GDM1 (cell line): ENCODE results near the gene NENF.
"Not testable (repeated sequence)": the region's sequence is repeated elsewhere in the genome, so short reads cannot be mapped to it uniquely, and the experiment has no call there.

ENCODE experiments used
- DNase-seq: peaks from one replicate; lab custom pipeline; 2025; lab: John Stamatoyannopoulos, UW

NENF gene

GRCh38 chr1:212432661-212433576 is at the start of gene NENF:
TSS of gene NENF (plus strand) at chr1:212432920. CDS start at chr1:212432944, 24 bp downstream.
- peak; percentile 76 for DNase-seq

- DNase-seq = no peak
Observed at GRCh38 chr1:212386029-212386428, 46.7 kb upstream of the NENF start.

GRCh38 chr1:212388985-212389716 is 43.6 kb upstream of the NENF start:
- DNase-seq = no peak

GRCh38 chr1:212395678-212396437 is 36.9 kb upstream of the NENF start:
- not testable (repeated sequence) for DNase-seq

GRCh38 chr1:212396638-212397037 is 36.1 kb upstream of the NENF start:
- DNase-seq = no peak

- DNase-seq = no peak
Observed at GRCh38 chr1:212397171-212397570, 35.5 kb upstream of the NENF start.

GRCh38 chr1:212401042-212401441 is 31.7 kb upstream of the NENF start:
- no peak for DNase-seq

GRCh38 chr1:212401838-212402582 is 30.7 kb upstream of the NENF start:
- no peak for DNase-seq

GRCh38 chr1:212402666-212403321 is 29.9 kb upstream of the NENF start:
- DNase-seq = no peak

- DNase-seq = peak; percentile 3
Observed at GRCh38 chr1:212410231-212410820, 22.4 kb upstream of the NENF start.

GRCh38 chr1:212412374-212412773 is 20.3 kb upstream of the NENF start:
- no peak for DNase-seq

GRCh38 chr1:212413902-212414327 is 18.8 kb upstream of the NENF start:
- DNase-seq = no peak

- DNase-seq = peak; percentile 95
Observed at GRCh38 chr1:212414328-212415106, 18.2 kb upstream of the NENF start, which contains the start of gene PACC1. TSS of gene PACC1 (minus strand) at chr1:212414886. CDS start at chr1:212414757, 129 bp downstream.

GRCh38 chr1:212415107-212415841 is 17.4 kb upstream of the NENF start:
- peak; percentile 31 for DNase-seq

GRCh38 chr1:212421165-212421564 is 11.6 kb upstream of the NENF start:
- DNase-seq = no peak

GRCh38 chr1:212423879-212424278 is 8.8 kb upstream of the NENF start:
- no peak for DNase-seq

- DNase-seq = no peak
Observed at GRCh38 chr1:212428496-212428895, 4.2 kb upstream of the NENF start.

- DNase-seq = no peak
Observed at GRCh38 chr1:212430416-212430815, 2.3 kb upstream of the NENF start.

- DNase-seq = no peak
Observed at GRCh38 chr1:212430955-212431394, 1.7 kb upstream of the NENF start.
